Immature natural killer cell (primary cell): ENCODE data around the gene ETNK1. TPM values are rescaled to one million over a fixed set of nuclear protein-coding genes. Genes with fewer than 3 reads are reported as not detected.

Experiments used
- DNase-seq, 3 donors: peaks; one replicate each; pipeline ENCODE4 v3.0.0; 2022; ENCODE audit warnings: mixed read lengths in 1 of 3
- H3K27ac Mint-ChIP-seq, 6 donors: one replicate each; pipeline ENCODE4 v1.8.0; 2020; ENCODE audit warnings: mixed read lengths in 6 of 6, mild to moderate bottlenecking in 5 of 6, inconsistent platforms in 4 of 6, moderate library complexity in 3 of 6
- H3K27me3 Mint-ChIP-seq, 3 donors: one replicate each; pipeline ENCODE4 v1.8.0; 2020 to 2021; ENCODE audit warnings: low read depth in 3 of 3, mild to moderate bottlenecking in 3 of 3, mixed read lengths in 3 of 3, moderate library complexity in 3 of 3, inconsistent platforms in 1 of 3
- H3K36me3 Mint-ChIP-seq, 3 donors: one replicate each; pipeline ENCODE4 v1.8.0; 2020; ENCODE audit warnings: mixed read lengths in 3 of 3, inconsistent platforms in 2 of 3, mild to moderate bottlenecking in 2 of 3
- H3K4me1 Mint-ChIP-seq, 2 donors: one replicate each; pipeline ENCODE4 v1.8.0; 2020; ENCODE audit warnings: inconsistent platforms in 2 of 2, mild to moderate bottlenecking in 2 of 2, mixed read lengths in 2 of 2, moderate library complexity in 1 of 2
- H3K4me3 Mint-ChIP-seq, 5 donors: one replicate each; pipeline ENCODE4 v1.8.0; 2020; ENCODE audit warnings: mild to moderate bottlenecking in 5 of 5, mixed read lengths in 5 of 5, inconsistent platforms in 3 of 5, moderate library complexity in 3 of 5
- H3K9me3 Mint-ChIP-seq, 6 donors: one replicate each; pipeline ENCODE4 v1.8.0; 2020; ENCODE audit warnings: mild to moderate bottlenecking in 6 of 6, mixed read lengths in 6 of 6, inconsistent platforms in 4 of 6, moderate library complexity in 3 of 6
- polyA plus RNA-seq, 3 donors: library from polyadenylated mRNA; unstranded; fragments of 300-500 nt; fragmentation: Illumina TruSeq; gene quantifications; one replicate each; pipeline ENCODE4 v1.2.3, GENCODE V29; 2021

The ETNK1 gene
- polyA plus RNA-seq, 3 donors from 2014 or later: 15.7 to 26.2 (median 16.5) TPM

GRCh38 chr12:22615963-22616501, 8.9 kb upstream of the ETNK1 start:
- peaks cover 2 to 24% (median 12%) of the 10 kb centered on the region in 6 donors for H3K9me3 Mint-ChIP-seq
- H3K36me3 Mint-ChIP-seq: peaks cover 4 to 10% (median 5%) of the 10 kb centered on the region in 3 donors
- DNase-seq: no peak
- H3K27me3 Mint-ChIP-seq: peaks cover 2 to 8% (median 4%) of the 10 kb centered on the region in 3 donors
- no peak overlapping the region for H3K4me3 Mint-ChIP-seq
- H3K4me1 Mint-ChIP-seq: no peaks in the 10 kb centered on the region
- H3K27ac Mint-ChIP-seq: no peak overlapping the region

- Mint-ChIP-seq H3K4me1 (no peaks in the 10 kb centered on the region), H3K27me3 (peaks cover 0 to 7% (median 2%) of the 10 kb centered on the region in 3 donors), H3K9me3 (peaks cover 2 to 13% (median 5%) of the 10 kb centered on the region in 6 donors), H3K27ac (no peak overlapping the region), H3K4me3 (no peak overlapping the region), H3K36me3 (peaks cover 0 to 5% (median 4%) of the 10 kb centered on the region in 3 donors)
- no peak for DNase-seq
Observed at GRCh38 chr12:22617630-22618029, 7.3 kb upstream of the ETNK1 start.

DNA sequence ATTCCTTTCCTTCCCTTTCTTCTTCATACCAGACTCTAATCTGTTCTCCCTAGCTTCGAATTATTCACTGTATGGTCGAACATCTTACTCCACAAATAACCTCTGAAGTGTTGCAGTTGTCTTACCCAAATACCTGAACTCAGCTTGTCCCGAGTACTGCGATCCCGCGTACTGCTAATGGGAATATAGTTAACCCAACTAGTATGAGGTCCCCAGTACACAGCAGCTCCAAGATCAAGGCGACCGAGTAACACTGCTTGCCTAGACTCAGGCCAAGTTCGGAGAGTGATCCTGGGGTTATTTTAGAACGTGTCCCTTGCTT, 462 bp upstream of the ETNK1 start:
- H3K4me3 Mint-ChIP-seq: peak overlapping the region; percentile 89 to 97 (median 94)
- DNase-seq: no peak
- H3K36me3 Mint-ChIP-seq: no peaks in the 10 kb centered on the region
- H3K27me3 Mint-ChIP-seq: peaks cover 4 to 18% (median 18%) of the 10 kb centered on the region in 3 donors
- H3K9me3 Mint-ChIP-seq: no peaks in the 10 kb centered on the region
- peaks cover 44 to 50% of the 10 kb centered on the region in 2 donors for H3K4me1 Mint-ChIP-seq
- H3K27ac Mint-ChIP-seq: peak overlapping the region; percentile 91 to 98 (median 96)

DNA sequence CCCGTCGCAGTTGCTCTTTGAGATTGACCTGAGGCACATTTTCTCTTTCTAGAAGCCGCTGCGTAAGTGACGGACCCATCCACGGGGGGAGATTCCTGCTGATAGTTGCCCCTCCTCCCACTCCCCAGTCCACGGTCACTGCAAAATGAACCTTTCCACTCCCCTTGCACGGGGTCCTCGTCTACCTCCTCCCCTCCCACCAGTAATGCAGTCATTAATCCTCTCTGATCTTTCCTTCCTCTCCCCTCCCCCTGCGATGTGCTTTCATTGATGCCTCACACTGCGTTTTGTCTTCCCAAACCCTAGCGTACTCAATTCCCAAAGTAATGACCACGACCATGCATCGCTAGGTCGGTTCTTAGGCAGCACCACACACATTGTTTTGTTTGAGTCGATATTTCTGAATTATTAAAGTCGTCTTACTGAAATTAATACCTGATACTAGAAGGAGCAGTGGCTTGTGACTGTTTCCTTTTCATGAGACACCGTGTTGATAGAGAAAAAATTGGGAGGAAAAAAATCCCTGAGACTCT, 857 bp downstream of the ETNK1 start:
- Mint-ChIP-seq H3K27me3 (peaks cover 4 to 18% (median 15%) of the 10 kb centered on the region in 3 donors), H3K9me3 (no peaks in the 10 kb centered on the region), H3K36me3 (no peaks in the 10 kb centered on the region), H3K27ac (peak overlapping the region; percentile 91 to 98 (median 96)), H3K4me1 (peaks cover 50 to 63% of the 10 kb centered on the region in 2 donors), H3K4me3 (peak overlapping the region; percentile 89 to 97 (median 94))
- DNase-seq: peak; percentile 32 to 40 (median 34)

GRCh38 chr12:22626406-22626805, 1.4 kb downstream of the ETNK1 start:
- Mint-ChIP-seq H3K9me3 (no peaks in the 10 kb centered on the region), H3K27me3 (peaks cover 4 to 18% (median 13%) of the 10 kb centered on the region in 3 donors), H3K4me1 (peaks cover 52 to 69% of the 10 kb centered on the region in 2 donors), H3K27ac (peak overlapping the region; percentile 91 to 98 (median 96)), H3K4me3 (peak overlapping the region; percentile 89 to 97 (median 94)), H3K36me3 (peaks cover 0 to 1% (median 0%) of the 10 kb centered on the region in 3 donors)
- peak; percentile 45 to 52 (median 48) for DNase-seq

DNA sequence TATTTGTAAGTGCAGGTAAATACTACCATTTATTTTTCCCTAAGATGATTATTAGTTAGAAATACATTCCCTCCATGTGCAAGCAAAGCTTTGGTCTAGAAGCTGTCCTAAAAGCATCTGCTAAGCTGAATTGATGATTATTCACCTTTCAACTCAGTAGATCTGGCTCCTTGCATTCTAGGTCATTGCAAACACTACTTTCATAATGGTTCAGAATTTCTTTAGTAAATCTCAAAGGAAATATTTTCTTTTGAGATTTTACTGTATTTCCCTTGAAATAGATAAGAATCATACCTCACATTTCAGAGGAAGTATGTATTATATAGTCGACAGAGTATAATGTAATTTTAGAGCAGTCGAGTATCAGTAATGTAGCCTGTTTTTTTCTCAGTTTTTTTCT, 2.4 kb downstream of the ETNK1 start:
- H3K4me3 Mint-ChIP-seq: peak overlapping the region; percentile 89 to 97 (median 94)
- H3K9me3 Mint-ChIP-seq: no peaks in the 10 kb centered on the region
- peaks cover 57 to 78% of the 10 kb centered on the region in 2 donors for H3K4me1 Mint-ChIP-seq
- no peak for DNase-seq
- peaks cover 0 to 6% (median 0%) of the 10 kb centered on the region in 3 donors for H3K36me3 Mint-ChIP-seq
- peaks cover 4 to 19% (median 13%) of the 10 kb centered on the region in 3 donors for H3K27me3 Mint-ChIP-seq
- H3K27ac Mint-ChIP-seq: peak overlapping the region; percentile 73 to 96 (median 85)

GRCh38 chr12:22628228-22628627, 3.3 kb downstream of the ETNK1 start:
- Mint-ChIP-seq H3K9me3 (no peaks in the 10 kb centered on the region), H3K27ac (peak overlapping the region; percentile 1 to 96 (median 80)), H3K4me1 (peaks cover 62 to 87% of the 10 kb centered on the region in 2 donors), H3K36me3 (peaks cover 0 to 6% (median 0%) of the 10 kb centered on the region in 3 donors), H3K4me3 (peak overlapping the region; percentile 42 to 97 (median 93)), H3K27me3 (peaks cover 4 to 19% (median 13%) of the 10 kb centered on the region in 3 donors)
- DNase-seq: no peak

- peaks cover 0 to 12% (median 0%) of the 10 kb centered on the region in 3 donors for H3K36me3 Mint-ChIP-seq
- H3K9me3 Mint-ChIP-seq: no peaks in the 10 kb centered on the region
- peak; percentile 15 to 38 (median 21) for DNase-seq
- H3K27ac Mint-ChIP-seq: peak overlapping the region in 5 of 6 donors; percentile 10 to 80 (median 73)
- H3K27me3 Mint-ChIP-seq: peaks cover 0 to 1% (median 0%) of the 10 kb centered on the region in 3 donors
- H3K4me3 Mint-ChIP-seq: no peak overlapping the region
- H3K4me1 Mint-ChIP-seq: peaks cover 66 to 98% of the 10 kb centered on the region in 2 donors
Observed at GRCh38 chr12:22631863-22632463, 7.0 kb downstream of the ETNK1 start.

GRCh38 chr12:22634883-22635282, 9.9 kb downstream of the ETNK1 start:
- Mint-ChIP-seq H3K36me3 (peaks cover 0 to 12% (median 0%) of the 10 kb centered on the region in 3 donors), H3K9me3 (no peaks in the 10 kb centered on the region), H3K27me3 (peaks cover 0 to 1% (median 0%) of the 10 kb centered on the region in 3 donors), H3K4me1 (peaks cover 50 to 88% of the 10 kb centered on the region in 2 donors), H3K27ac (no peak overlapping the region), H3K4me3 (no peak overlapping the region)
- no peak for DNase-seq

DNA sequence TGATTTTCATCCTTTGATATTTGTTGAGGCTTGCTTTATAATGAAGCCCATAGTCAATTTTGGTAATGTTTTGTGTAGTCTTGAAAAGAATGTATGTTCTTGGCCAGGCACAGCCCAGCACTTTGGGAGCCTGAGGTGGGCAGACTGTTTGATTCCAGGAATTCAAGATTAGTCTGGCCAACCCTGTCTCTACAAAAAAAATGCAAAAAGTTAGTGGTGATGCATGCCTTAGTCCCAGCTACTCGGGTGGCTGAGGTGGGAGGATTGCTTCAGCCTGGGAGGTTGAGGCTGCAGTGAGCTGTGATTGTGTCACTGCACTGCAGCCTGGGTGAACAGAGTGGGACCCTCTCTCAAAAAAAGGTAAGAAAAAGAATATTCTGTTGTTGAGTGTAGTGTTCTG, 10.8 kb downstream of the ETNK1 start:
- H3K27me3 Mint-ChIP-seq: peaks cover 0 to 1% (median 0%) of the 10 kb centered on the region in 3 donors
- DNase-seq: no peak
- H3K36me3 Mint-ChIP-seq: peaks cover 0 to 12% (median 0%) of the 10 kb centered on the region in 3 donors
- H3K9me3 Mint-ChIP-seq: no peaks in the 10 kb centered on the region
- peaks cover 45 to 89% of the 10 kb centered on the region in 2 donors for H3K4me1 Mint-ChIP-seq
- H3K4me3 Mint-ChIP-seq: no peak overlapping the region
- peak overlapping the region in 3 of 6 donors; percentile 12 to 60 (median 37) for H3K27ac Mint-ChIP-seq

- H3K4me1 Mint-ChIP-seq: peaks cover 34 to 74% of the 10 kb centered on the region in 2 donors
- H3K9me3 Mint-ChIP-seq: no peaks in the 10 kb centered on the region
Observed at GRCh38 chr12:22640851-22641250, 15.9 kb downstream of the ETNK1 start.

GRCh38 chr12:22641353-22642053, 16.5 kb downstream of the ETNK1 start:
- Mint-ChIP-seq H3K27ac (peak overlapping the region in 2 of 6 donors; percentile 2 to 8), H3K4me3 (no peak overlapping the region), H3K27me3 (no peaks in the 10 kb centered on the region), H3K4me1 (peaks cover 27 to 68% of the 10 kb centered on the region in 2 donors), H3K9me3 (no peaks in the 10 kb centered on the region), H3K36me3 (no peaks in the 10 kb centered on the region)
- DNase-seq: no peak

More at GRCh38 chr12:22640851-22641250, 15.9 kb downstream of the ETNK1 start:
- H3K36me3 Mint-ChIP-seq: no peaks in the 10 kb centered on the region
- H3K27ac Mint-ChIP-seq: peak overlapping the region in 3 of 6 donors; percentile 2 to 24 (median 8)
- DNase-seq: no peak
- H3K27me3 Mint-ChIP-seq: no peaks in the 10 kb centered on the region
- no peak overlapping the region for H3K4me3 Mint-ChIP-seq

GRCh38 chr12:22648668-22649067, 23.7 kb downstream of the ETNK1 start:
- Mint-ChIP-seq H3K27ac (peak overlapping the region in 1 of 6 donors; percentile 9), H3K27me3 (no peaks in the 10 kb centered on the region)

More at GRCh38 chr12:22648668-22649067, 23.7 kb downstream of the ETNK1 start:
- Mint-ChIP-seq H3K36me3 (peaks cover 3 to 8% (median 4%) of the 10 kb centered on the region in 3 donors), H3K4me3 (no peak overlapping the region), H3K9me3 (no peaks in the 10 kb centered on the region), H3K4me1 (peaks cover 16 to 52% of the 10 kb centered on the region in 2 donors)
- DNase-seq: no peak
